ENCODE data around the gene PPP1R7.
A peak's percentile ranks its signal among the peaks of the same experiment; 100 is the strongest.

The PPP1R7 gene

GRCh38 chr2:241217320-241218031 is 67.2 kb downstream of the PPP1R7 start:
- peak; percentile 73 for DNase-seq

- peak; percentile 69 for DNase-seq
Measured at GRCh38 chr2:241218131-241219029, 68.1 kb downstream of the PPP1R7 start.

GRCh38 chr2:241219030-241219382 is 68.7 kb downstream of the PPP1R7 start:
- DNase-seq: no peak

- no peak for DNase-seq
Measured at GRCh38 chr2:241219856-241220356, 69.6 kb downstream of the PPP1R7 start.

GRCh38 chr2:241223211-241224017 is 73.1 kb downstream of the PPP1R7 start:
- no peak for DNase-seq

GRCh38 chr2:241224018-241224850 is 74.0 kb downstream of the PPP1R7 start:
- DNase-seq: no peak

GRCh38 chr2:241224851-241225438 is 74.7 kb downstream of the PPP1R7 start:
- no peak for DNase-seq

GRCh38 chr2:241225545-241225944 is 75.3 kb downstream of the PPP1R7 start:
- no peak for DNase-seq

- DNase-seq: no peak
Measured at GRCh38 chr2:241225983-241226382, 75.7 kb downstream of the PPP1R7 start.

- no peak for DNase-seq
Measured at GRCh38 chr2:241226723-241227572, 76.7 kb downstream of the PPP1R7 start.

GRCh38 chr2:241227594-241227993 is 77.3 kb downstream of the PPP1R7 start:
- no peak for DNase-seq

- DNase-seq: no peak
Measured at GRCh38 chr2:241228081-241228859, 78.0 kb downstream of the PPP1R7 start.

- no peak for DNase-seq
Measured at GRCh38 chr2:241228860-241229516, 78.7 kb downstream of the PPP1R7 start.

- no peak for DNase-seq
Measured at GRCh38 chr2:241229563-241230401, 79.5 kb downstream of the PPP1R7 start.

GRCh38 chr2:241230435-241230834 is 80.2 kb downstream of the PPP1R7 start:
- no peak for DNase-seq

GRCh38 chr2:241232736-241233575 is 82.7 kb downstream of the PPP1R7 start:
- DNase-seq: no peak
